Measurements from ENCODE around the gene ITPRID1.

The ITPRID1 gene

GRCh38 chr7:31613604-31614003, 99.7 kb downstream of the ITPRID1 start:
- Histone ChIP-seq H3K27ac (ENCODE audit: extremely low read depth, low read depth, low read length) (no peak overlapping the region), H3K4me3 (ENCODE audit: low read depth, low read length) (no peak overlapping the region), H3K9me3 (ENCODE audit: control insufficient read depth, insufficient read depth, low read depth, low read length) (no peaks in the 10 kb centered on the region), H3K36me3 (ENCODE audit: control insufficient read depth in 2 of 2, insufficient read depth in 1 of 2, low read length in 2 of 2) (no peaks in the 10 kb centered on the region), H3K4me1 (ENCODE audit: control insufficient read depth, insufficient read depth, low read length) (no peaks in the 10 kb centered on the region)
- TF ChIP-seq ZNF514 (tag by site-specific recombination; IDR thresholded peaks at IDR 0.05) (no peak), ZFP69B (tag by site-specific recombination; IDR thresholded peaks at IDR 0.05) (no peak), ZBTB26 (tag by site-specific recombination; optimal IDR thresholded peaks at IDR 0.05) (no peak), ZNF623 (tag by site-specific recombination; IDR thresholded peaks at IDR 0.05) (no peak), ZNF10 (tag by site-specific recombination; IDR thresholded peaks at IDR 0.05) (no peak), SCRT2 (tag by site-specific recombination; IDR thresholded peaks at IDR 0.05) (no peak), ZNF274 (IDR thresholded peaks at IDR 0.05; ENCODE audit: low read length) (no peak), ZNF274 (tag by site-specific recombination; IDR thresholded peaks at IDR 0.05; ENCODE audit: borderline replicate concordance) (no peak), ZNF426 (tag by site-specific recombination; IDR thresholded peaks at IDR 0.05) (no peak), ZBTB17 (tag by site-specific recombination; IDR thresholded peaks at IDR 0.05) (no peak), MEIS1 (CRISPR knock-in tag; IDR thresholded peaks at IDR 0.05; ENCODE audit: borderline replicate concordance) (no peak), ZNF366 (tag by site-specific recombination; conservative IDR thresholded peaks at IDR 0.05) (no peak), ZNF175 (tag by site-specific recombination; IDR thresholded peaks at IDR 0.05) (no peak), PBX3 (CRISPR knock-in tag; IDR thresholded peaks at IDR 0.05) (no peak), ZNF48 (tag by site-specific recombination; IDR thresholded peaks at IDR 0.05) (no peak), ZFP37 (tag by site-specific recombination; IDR thresholded peaks at IDR 0.05) (no peak), ZNF132 (tag by site-specific recombination; IDR thresholded peaks at IDR 0.05; ENCODE audit: borderline replicate concordance) (no peak), ZNF776 (tag by site-specific recombination; IDR thresholded peaks at IDR 0.05; ENCODE audit: borderline replicate concordance) (no peak)
- TF ChIP-seq, protein P1, sequence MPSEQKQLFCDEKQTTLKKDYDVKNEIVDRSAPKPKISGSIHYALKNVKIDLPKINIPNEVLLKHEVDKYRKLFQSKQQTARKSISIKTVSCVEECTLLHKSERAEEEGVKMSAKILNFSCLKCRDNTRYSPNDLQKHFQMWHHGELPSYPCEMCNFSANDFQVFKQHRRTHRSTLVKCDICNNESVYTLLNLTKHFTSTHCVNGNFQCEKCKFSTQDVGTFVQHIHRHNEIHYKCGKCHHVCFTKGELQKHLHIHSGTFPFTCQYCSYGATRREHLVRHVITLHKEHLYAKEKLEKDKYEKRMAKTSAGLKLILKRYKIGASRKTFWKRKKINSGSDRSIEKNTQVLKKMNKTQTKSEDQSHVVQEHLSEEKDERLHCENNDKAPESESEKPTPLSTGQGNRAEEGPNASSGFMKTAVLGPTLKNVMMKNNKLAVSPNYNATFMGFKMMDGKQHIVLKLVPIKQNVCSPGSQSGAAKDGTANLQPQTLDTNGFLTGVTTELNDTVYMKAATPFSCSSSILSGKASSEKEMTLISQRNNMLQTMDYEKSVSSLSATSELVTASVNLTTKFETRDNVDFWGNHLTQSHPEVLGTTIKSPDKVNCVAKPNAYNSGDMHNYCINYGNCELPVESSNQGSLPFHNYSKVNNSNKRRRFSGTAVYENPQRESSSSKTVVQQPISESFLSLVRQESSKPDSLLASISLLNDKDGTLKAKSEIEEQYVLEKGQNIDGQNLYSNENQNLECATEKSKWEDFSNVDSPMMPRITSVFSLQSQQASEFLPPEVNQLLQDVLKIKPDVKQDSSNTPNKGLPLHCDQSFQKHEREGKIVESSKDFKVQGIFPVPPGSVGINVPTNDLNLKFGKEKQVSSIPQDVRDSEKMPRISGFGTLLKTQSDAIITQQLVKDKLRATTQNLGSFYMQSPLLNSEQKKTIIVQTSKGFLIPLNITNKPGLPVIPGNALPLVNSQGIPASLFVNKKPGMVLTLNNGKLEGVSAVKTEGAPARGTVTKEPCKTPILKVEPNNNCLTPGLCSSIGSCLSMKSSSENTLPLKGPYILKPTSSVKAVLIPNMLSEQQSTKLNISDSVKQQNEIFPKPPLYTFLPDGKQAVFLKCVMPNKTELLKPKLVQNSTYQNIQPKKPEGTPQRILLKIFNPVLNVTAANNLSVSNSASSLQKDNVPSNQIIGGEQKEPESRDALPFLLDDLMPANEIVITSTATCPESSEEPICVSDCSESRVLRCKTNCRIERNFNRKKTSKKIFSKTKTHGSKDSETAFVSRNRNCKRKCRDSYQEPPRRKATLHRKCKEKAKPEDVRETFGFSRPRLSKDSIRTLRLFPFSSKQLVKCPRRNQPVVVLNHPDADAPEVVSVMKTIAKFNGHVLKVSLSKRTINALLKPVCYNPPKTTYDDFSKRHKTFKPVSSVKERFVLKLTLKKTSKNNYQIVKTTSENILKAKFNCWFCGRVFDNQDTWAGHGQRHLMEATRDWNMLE (tag by site-specific recombination; conservative IDR thresholded peaks at IDR 0.05; ENCODE audit: low read depth), result no peak
- ChIA-PET CTCF (interaction anchor here (0.7 kb wide), 1 partner anchor 532 kb away, joined by 3 read pairs; no protein-coding TSS in a partner anchor), POLR2A (no interaction called here)

DNA sequence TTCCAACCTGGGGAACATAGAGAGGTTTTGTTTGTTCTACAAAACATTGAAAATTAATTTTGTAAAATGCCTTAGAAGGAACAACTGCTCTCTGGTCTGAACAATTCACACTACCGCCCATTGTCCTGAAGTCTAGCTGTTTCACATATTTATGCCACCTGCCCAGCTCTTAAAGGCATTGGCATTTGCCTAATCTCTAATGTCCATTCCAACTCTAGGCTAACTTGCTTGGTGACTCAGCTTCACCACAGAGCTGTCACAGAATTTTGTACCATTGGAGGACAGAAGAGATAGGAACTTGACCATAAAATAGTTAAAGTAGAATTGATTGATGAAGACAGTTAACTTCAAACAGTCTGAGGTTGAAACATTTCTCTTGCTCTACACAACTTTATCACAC, 119.6 kb downstream of the ITPRID1 start:
- H3K9me3 ChIP-seq (ENCODE audit: control insufficient read depth, insufficient read depth, low read depth, low read length), result no peaks in the 10 kb centered on the region
- no peaks in the 10 kb centered on the region for H3K4me1 ChIP-seq (ENCODE audit: control insufficient read depth, insufficient read depth, low read length)
- ChIA-PET POLR2A (no interaction called here), CTCF (interaction anchor here (0.6 to 5.8 kb wide), 22 partner anchors 15 to 650 kb away, joined by 3 to 61 read pairs (median 4); no protein-coding TSS in a partner anchor)
- H3K27ac ChIP-seq (ENCODE audit: extremely low read depth, low read depth, low read length), result no peak overlapping the region
- H3K36me3 ChIP-seq (ENCODE audit: control insufficient read depth in 2 of 2, insufficient read depth in 1 of 2, low read length in 2 of 2), result no peaks in the 10 kb centered on the region
- no peak overlapping the region for H3K4me3 ChIP-seq (ENCODE audit: low read depth, low read length)
- TF ChIP-seq ZSCAN4 (tag by site-specific recombination; IDR thresholded peaks at IDR 0.05), result no peak
- TF ChIP-seq, protein P2, sequence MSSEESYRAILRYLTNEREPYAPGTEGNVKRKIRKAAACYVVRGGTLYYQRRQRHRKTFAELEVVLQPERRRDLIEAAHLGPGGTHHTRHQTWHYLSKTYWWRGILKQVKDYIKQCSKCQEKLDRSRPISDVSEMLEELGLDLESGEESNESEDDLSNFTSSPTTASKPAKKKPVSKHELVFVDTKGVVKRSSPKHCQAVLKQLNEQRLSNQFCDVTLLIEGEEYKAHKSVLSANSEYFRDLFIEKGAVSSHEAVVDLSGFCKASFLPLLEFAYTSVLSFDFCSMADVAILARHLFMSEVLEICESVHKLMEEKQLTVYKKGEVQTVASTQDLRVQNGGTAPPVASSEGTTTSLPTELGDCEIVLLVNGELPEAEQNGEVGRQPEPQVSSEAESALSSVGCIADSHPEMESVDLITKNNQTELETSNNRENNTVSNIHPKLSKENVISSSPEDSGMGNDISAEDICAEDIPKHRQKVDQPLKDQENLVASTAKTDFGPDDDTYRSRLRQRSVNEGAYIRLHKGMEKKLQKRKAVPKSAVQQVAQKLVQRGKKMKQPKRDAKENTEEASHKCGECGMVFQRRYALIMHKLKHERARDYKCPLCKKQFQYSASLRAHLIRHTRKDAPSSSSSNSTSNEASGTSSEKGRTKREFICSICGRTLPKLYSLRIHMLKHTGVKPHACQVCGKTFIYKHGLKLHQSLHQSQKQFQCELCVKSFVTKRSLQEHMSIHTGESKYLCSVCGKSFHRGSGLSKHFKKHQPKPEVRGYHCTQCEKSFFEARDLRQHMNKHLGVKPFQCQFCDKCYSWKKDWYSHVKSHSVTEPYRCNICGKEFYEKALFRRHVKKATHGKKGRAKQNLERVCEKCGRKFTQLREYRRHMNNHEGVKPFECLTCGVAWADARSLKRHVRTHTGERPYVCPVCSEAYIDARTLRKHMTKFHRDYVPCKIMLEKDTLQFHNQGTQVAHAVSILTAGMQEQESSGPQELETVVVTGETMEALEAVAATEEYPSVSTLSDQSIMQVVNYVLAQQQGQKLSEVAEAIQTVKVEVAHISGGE (tag by site-specific recombination; conservative IDR thresholded peaks at IDR 0.05; ENCODE audit: low read depth), result no peak
- TF ChIP-seq, protein P3, sequence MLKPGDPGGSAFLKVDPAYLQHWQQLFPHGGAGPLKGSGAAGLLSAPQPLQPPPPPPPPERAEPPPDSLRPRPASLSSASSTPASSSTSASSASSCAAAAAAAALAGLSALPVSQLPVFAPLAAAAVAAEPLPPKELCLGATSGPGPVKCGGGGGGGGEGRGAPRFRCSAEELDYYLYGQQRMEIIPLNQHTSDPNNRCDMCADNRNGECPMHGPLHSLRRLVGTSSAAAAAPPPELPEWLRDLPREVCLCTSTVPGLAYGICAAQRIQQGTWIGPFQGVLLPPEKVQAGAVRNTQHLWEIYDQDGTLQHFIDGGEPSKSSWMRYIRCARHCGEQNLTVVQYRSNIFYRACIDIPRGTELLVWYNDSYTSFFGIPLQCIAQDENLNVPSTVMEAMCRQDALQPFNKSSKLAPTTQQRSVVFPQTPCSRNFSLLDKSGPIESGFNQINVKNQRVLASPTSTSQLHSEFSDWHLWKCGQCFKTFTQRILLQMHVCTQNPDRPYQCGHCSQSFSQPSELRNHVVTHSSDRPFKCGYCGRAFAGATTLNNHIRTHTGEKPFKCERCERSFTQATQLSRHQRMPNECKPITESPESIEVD (tag by site-specific recombination; IDR thresholded peaks at IDR 0.05), result no peak
- TF ChIP-seq ZSCAN16 (tag by site-specific recombination; IDR thresholded peaks at IDR 0.05), result no peak

Data from HEK293 (cell line).